Jurkat, Clone E6-1 (cell line): Measurements from ENCODE around the gene TMEM82. TPM values are rescaled to one million over a fixed set of nuclear protein-coding genes. Genes with fewer than 3 reads are reported as not detected.
"Not testable (repeated sequence)": the region's sequence is repeated elsewhere in the genome, so short reads cannot be mapped to it uniquely, and the experiment has no call there.

Source experiments
- DNase-seq: peaks from one replicate; pipeline ENCODE4 v3.0.0-alpha.2; 2011; ENCODE audit warnings: low read depth, low spot score
- H3K4me3 ChIP-seq: 2 replicates; pipeline ENCODE4 v1.5.1; 2011; ENCODE audit warnings: mild to moderate bottlenecking, low read length, control low read depth, moderate library complexity
- polyA plus RNA-seq: library from polyadenylated mRNA; unstranded; fragments of >200 nt; gene quantifications from one replicate; pipeline ENCODE4 v1.2.1, GENCODE V29; 2012; ENCODE audit warnings: missing spikeins; ENCODE audit not compliant: insufficient read length, insufficient read depth

TMEM82 gene
- polyA plus RNA-seq, result not detected

DNA sequence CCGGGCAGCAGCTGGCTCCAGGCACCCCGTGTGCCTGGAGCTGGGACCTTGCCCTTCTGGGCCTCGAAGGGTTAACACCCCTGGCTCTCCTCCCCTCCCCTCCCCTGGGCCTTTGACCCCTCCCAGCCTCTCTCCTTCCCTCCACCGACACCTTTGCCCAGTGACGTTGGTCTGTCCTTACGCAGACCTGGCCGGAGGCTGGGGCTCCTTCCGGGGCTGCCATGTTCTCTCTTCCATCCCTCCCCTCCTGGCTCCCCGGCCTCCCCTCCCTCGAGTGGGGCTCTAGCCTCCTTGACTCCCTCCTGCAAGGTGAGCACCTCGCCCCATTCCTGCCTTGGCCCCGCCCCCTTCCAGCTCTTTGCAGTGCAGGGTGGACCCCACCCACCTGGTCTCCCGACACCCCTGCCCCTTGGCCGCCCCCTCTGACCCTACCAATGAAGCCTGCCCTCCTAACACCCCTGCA is at the start of gene TMEM82:
TMEM82 (plus strand) TSS at position 161 of the 463 bp plus-strand sequence; CDS start at position 222, 61 bp downstream.
- no peak for DNase-seq
- no peak within 1 kb of the TSS for H3K4me3 ChIP-seq

DNA sequence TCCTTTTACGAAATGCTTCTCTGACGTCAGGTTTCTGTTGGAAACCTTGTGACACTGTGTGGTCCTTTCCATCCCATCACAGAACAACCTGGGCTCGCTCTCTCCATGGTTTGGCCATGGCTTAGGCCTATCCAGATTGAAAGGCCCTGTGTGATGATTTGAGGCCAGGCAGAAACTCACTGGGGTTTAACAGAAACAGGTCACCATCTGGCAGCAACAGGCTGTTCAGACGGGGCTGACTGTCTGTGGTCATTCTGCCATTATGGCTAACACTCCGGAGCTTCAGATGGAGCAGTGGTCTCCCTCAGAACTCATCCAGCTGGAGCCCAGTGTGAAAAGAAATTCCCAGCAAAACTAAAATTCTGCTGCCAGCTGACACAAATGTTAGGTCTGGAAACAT is 48.9 kb upstream of the TMEM82 start:
- no peak for DNase-seq
- H3K4me3 ChIP-seq, result no peak overlapping the region

GRCh38 chr1:15696956-15697521 is 45.3 kb upstream of the TMEM82 start:
- DNase-seq, result no peak
- no peak overlapping the region for H3K4me3 ChIP-seq

DNA sequence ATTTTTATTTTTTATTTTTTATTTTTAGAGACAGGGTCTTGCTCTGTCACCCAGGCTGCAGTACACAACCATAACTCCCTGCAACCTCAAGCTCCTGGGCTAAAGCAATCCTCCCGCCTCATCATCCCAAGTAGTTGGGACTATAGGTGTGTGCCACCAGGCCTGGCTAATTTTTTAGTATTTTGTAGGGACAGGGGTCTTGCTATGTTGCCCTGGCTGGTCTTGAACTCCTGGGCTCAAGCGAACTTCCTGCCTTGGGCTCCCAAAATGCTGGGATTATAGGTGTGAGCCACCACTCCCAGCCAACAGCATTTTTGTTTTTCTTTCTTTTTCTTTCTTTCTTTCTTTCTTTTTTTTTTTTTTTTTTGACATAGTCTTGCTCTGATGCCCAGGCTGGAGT is 44.1 kb upstream of the TMEM82 start:
- DNase-seq, result no peak
- no peak overlapping the region for H3K4me3 ChIP-seq

DNA sequence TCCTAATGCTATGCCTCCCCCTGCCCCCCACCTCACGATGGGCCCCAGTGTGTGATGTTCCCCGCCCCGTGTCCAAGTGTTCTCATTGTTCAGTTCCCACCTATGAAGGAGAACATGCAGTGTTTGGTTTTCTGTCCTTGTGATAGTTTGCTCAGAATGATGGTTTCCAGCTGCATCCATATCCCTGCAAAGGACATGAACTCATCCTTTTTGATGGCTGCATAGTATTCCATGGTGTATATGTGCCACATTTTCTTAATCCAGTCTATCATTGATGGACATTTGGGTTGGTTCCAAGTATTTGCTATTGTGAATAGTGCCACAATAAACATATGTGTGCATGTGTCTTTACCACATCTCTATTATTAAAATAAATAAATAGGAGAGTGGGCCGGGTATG is 43.0 kb upstream of the TMEM82 start:
- DNase-seq, H3K4me3 ChIP-seq: not testable (repeated sequence)

- no peak for DNase-seq
- no peak overlapping the region for H3K4me3 ChIP-seq
These were observed 41.8 kb upstream of the TMEM82 start for GRCh38 chr1:15700508-15700907.

DNA sequence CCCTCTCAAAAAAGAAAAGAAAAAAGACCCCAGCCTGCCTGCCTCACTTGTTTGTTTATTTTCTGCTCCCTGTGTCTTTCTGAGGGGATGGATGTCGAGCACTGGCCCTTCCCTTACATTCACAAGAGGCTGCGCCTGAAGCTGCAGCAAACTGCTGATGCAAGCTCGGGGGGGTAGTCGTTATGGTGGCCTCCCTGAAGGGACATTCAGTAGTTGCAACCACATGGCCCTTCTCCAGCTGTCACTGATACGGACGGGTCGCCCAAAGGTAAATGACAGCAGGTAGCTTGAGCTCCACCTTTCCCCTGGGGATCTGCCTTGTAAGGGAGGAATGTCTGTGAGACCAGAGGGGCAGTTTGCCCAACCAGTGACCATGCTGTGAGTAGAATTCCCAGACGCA is 40.5 kb upstream of the TMEM82 start:
- no peak overlapping the region for H3K4me3 ChIP-seq
- DNase-seq, result no peak

DNA sequence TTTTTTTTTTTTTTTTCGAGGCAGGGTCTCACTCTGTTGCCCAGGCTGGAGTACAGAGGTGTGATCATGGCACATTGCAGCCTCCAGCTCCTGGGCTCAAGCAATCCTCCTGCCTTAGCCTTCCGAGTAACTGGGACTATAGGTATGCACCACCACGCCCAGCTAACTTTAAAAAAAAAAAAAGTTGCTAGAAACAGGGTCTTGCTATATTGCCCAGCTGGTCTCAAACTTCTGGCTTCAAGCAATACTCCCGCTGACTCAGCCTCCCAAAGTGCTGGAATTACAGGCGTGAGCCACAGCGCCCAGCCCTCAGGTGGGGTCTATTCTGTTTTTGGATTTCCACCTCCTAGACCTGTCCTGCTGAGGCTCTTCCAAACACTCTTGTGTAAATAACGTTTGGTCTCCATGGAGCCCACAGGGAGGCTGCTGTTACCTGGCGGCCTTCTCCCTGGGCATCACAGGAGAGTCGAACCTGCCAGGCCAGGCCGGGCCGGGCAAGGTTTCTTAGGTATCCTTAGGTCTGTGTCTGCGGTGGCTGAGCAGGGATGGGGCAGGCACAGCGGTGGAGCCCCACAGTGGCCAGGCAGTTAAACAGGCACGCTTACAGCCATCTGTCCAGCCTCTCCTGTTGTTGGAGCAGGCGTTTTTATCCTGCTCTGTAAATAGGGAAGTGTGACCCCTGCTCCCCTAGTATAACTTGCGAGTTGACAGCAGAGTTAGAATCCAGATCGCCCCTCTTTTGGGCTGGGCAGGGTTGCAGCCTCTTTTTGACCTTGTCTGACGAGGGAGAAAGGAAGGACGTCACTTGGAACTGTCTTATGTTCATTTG is 39.4 kb upstream of the TMEM82 start:
- no peak overlapping the region for H3K4me3 ChIP-seq
- no peak for DNase-seq

GRCh38 chr1:15703562-15703961 is 38.7 kb upstream of the TMEM82 start:
- no peak for DNase-seq
- no peak overlapping the region for H3K4me3 ChIP-seq

DNA sequence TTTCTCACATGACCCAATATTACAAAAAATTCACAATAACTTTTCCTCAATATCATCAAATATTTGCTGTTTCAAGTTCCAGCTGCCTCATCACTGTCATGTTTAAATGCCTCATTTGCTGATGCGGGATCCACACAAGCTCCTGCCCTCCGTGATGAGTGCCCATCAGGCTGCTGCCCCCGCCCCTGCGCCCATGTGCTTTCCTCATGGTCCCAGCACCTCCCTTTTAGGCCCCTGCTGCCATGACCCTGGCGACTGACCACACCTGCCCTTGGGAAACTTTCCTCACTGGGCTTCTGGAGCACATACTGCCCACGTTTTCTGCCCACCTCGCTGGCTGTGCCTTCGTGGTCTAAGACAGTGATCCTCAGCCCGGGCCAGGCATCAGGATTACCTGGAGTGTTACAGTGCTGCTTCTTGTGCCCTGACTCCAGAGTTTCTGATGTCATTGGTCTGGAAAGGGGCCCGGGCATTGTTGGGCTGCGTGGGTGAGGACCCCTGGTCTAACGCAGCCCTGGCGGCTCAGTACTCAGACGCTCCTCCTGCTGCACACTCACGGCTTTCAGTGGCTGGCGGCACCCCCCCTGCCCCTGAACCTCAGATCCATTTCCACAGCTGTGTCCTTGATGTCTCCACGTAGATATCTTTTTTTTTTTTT is 37.6 kb upstream of the TMEM82 start:
- DNase-seq, result no peak
- no peak overlapping the region for H3K4me3 ChIP-seq

- no peak for DNase-seq
- H3K4me3 ChIP-seq, result no peak overlapping the region
These were observed 37.1 kb upstream of the TMEM82 start for GRCh38 chr1:15705184-15705566.

- no peak overlapping the region for H3K4me3 ChIP-seq
- no peak for DNase-seq
These were observed 35.5 kb upstream of the TMEM82 start for GRCh38 chr1:15706751-15707150.

DNA sequence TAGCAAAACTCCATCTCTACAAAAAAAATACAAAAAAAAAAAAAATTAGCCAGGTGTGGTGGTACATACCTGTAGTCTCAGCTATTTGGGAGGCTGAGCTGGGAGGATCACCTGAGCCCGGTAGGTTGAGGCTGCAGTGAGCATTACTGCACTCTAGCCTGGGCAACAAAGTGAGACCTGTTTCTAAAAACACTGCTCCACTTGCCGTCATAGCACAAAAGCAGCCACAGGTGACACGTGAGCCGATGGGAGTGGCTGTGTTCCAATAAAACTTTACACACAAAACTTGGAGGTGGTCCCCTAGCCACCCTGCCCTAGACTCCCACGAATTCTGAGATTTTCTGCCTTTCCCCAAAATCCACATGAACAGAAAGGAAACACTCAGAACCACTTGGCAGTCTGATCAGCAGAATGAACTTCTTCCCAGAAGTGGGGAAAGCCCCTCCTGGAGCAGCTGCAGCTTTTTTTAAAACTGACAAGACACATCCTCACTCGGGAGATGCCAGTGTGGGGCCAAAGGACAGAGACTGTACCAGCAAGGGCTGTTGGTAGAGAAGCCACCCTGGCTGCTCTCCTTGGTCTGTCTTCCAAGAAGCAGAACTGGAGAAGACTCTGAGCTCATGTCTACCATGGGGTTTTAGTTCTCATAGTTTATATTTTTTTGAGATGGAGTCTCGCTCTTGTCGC is 34.9 kb upstream of the TMEM82 start:
- DNase-seq, result no peak
- no peak overlapping the region for H3K4me3 ChIP-seq

- no peak overlapping the region for H3K4me3 ChIP-seq
These were observed 33.7 kb upstream of the TMEM82 start for GRCh38 chr1:15708486-15709137.

GRCh38 chr1:15709226-15709625 is 33.1 kb upstream of the TMEM82 start:
- H3K4me3 ChIP-seq, result no peak overlapping the region
- no peak for DNase-seq

More at GRCh38 chr1:15708486-15709137, 33.7 kb upstream of the TMEM82 start:
- no peak for DNase-seq

GRCh38 chr1:15712168-15712567 is 30.1 kb upstream of the TMEM82 start:
- no peak for DNase-seq

GRCh38 chr1:15714406-15715136 is 27.7 kb upstream of the TMEM82 start:
- DNase-seq, result no peak
- no peak overlapping the region for H3K4me3 ChIP-seq

More at GRCh38 chr1:15712168-15712567, 30.1 kb upstream of the TMEM82 start:
- no peak overlapping the region for H3K4me3 ChIP-seq

DNA sequence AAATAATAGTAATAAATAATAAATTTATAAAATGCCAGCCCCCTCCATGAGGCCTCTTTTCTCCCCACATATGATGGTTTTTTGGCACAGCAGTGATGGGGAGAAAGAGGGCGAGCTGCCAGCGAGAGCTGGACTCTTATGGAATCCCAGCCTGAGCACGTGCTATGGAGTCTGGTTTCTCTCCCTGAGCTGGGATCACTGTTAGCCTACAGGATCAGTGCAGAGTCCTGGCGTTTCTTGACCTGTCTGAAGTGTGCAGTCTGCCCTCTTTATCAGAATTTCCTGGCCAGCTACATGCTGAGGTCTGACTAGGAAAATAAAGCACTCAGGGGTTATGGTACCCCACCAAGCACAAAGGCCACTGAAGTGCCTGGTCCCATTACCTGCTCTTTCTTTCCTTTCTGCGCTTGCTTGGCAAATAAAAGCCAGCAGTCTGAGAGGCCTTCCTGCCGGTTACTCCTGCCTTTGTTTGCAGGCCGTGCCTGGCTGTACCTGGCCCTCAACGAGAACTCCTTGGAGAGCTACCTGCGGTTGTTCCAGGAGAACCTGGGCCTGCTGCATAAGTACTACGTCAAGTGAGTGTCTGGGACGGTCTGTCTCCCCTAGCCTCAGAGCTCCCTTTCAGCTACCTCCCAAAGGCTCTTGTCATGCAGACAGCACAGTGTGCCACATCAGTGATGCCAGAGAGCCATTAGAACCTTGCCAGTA is 24.7 kb upstream of the TMEM82 start:
- no peak for DNase-seq
- no peak overlapping the region for H3K4me3 ChIP-seq
